Heart left ventricle (tissue), 16 donors: ENCODE data around the gene PIP4K2C. TPM values are rescaled to one million over a fixed set of nuclear protein-coding genes. Genes with fewer than 3 reads are reported as not detected.

ENCODE experiments used
- ATAC-seq, 4 donors: fragments of 200-7000 bp; cut with Tn5 transposase; one replicate each; pipeline ENCODE4 v1.9.1; 2020 to 2022; ENCODE audit warnings: moderate library complexity in 4 of 4, mild to moderate bottlenecking in 3 of 4, moderate number of reproducible peaks in 1 of 4
- DNase-seq, 5 donors: peaks; one replicate each; pipeline ENCODE4 v3.0.0-alpha.2; 2020
- H3K27ac ChIP-seq, 12 donors: fragments of 200-600 bp; sonication (generic) in 4 of 12; one replicate each; pipeline versions ENCODE4 v1.5.0 to v1.8.0; 2016 to 2022; ENCODE audit warnings: mild to moderate bottlenecking in 2 of 12
- H3K27me3 ChIP-seq, 9 donors: fragments of 200-600 bp; sonication (generic) in 2 of 9; one replicate each; pipeline versions ENCODE4 v1.5.1 to v1.8.0; 2016 to 2022; ENCODE audit warnings: mild to moderate bottlenecking in 3 of 9
- H3K36me3 ChIP-seq, 9 donors: fragments of 200-600 bp; sonication (generic) in 2 of 9; one replicate each; pipeline versions ENCODE4 v1.5.0 to v1.8.0; 2018 to 2022; ENCODE audit warnings: mild to moderate bottlenecking in 2 of 9
- H3K4me1 ChIP-seq, 12 donors: fragments of 200-600 bp; sonication (generic) in 4 of 12; one replicate each; pipeline versions ENCODE4 v1.5.0 to v1.8.0; 2016 to 2022; ENCODE audit warnings: mild to moderate bottlenecking in 3 of 12
- H3K4me3 ChIP-seq, 12 donors: fragments of 200-600 bp; sonication (generic) in 4 of 12; one replicate each; pipeline versions ENCODE4 v1.5.0 to v1.8.0; 2017 to 2022; ENCODE audit warnings: mild to moderate bottlenecking in 9 of 12, moderate library complexity in 4 of 12
- H3K9me3 ChIP-seq, 12 donors: fragments of 200-600 bp; sonication (generic) in 4 of 12; one replicate each; pipeline versions ENCODE4 v1.5.0 to v1.8.0; 2016 to 2022; ENCODE audit warnings: mild to moderate bottlenecking in 1 of 12
- CTCF ChIP-seq, 12 donors: fragments of 200-600 bp; sonication (generic) in 4 of 12; IDR thresholded peaks; one replicate each; pipeline versions ENCODE4 v1.5.0 to v1.8.0; 2018 to 2022; ENCODE audit warnings: antibody characterized with exemption in 12 of 12, mild to moderate bottlenecking in 5 of 12
- POLR2A ChIP-seq, 2 donors: fragments of 450-650 bp; IDR thresholded peaks; one replicate each; pipeline ENCODE4 v1.6.1; 2017; ENCODE audit warnings: antibody characterized with exemption in 2 of 2, mild to moderate bottlenecking in 2 of 2, moderate library complexity in 2 of 2
- WGBS, 4 donors: extraction: QIAGEN DNeasy Blood & Tissue Kit in 2 of 4; methylation state at CpG; one replicate each; pipeline versions ENCODE4 v1.1.5 to v1.1.7; 2013 to 2018; 5-methylcytosine and 5-hydroxymethylcytosine counted together
- intact Hi-C, 10 donors: fragments of 100-400 bp; cut with DNase I; formaldehyde crosslinking; loops; one replicate each; pipeline versions ENCODE4 v1.11.1 to v1.14.2; 2022
- polyA plus RNA-seq, 2 donors: library from polyadenylated mRNA; stranded (reverse); fragments of 200-250 nt; gene quantifications; one replicate each; pipeline ENCODE4 v1.2.3, GENCODE V29; 2013
- total RNA-seq, 9 donors: library from RNA; depleted of rRNA in 2 of 9; stranded (reverse); fragments of >200 nt in 2 of 9; fragmentation: NEBNext Ultra II Directional in 3 of 9; extraction: Animal tissue kit (Norgen Biotek cat#: 25700) in 3 of 9; gene quantifications; one replicate each; pipeline versions ENCODE4 v1.1.0 to v1.2.4, GENCODE V29; 2016 to 2023
- donor health status: ischemic (EF 13 %, LVEDD 7.1; RV severe dilation, severe dysfunction).
- donor health status: healthy with polysubstance abuse.
- donor health status: DM: no; HTN: yes; CAD: no.
- donor health status: DM: no; HTN: no; CAD: no.
- donor health status: ischemic (EF 25% LVEDD 6.9; RV normal size, moderate dysfunction).
- donor health status: ischemic (EF 25% LVEDD 5.7; RV mildly dilated, moderate dysfunction).
- donor health status: healthy.
- donor health status: DM: yes; HTN: yes; CAD: no.
- donor health status: ischemic (EF 35%, LVEDD 5.7; RV mildly dilated, moderate dysfunction).
- donor health status: nonischemic (EF 11% LVEDD 7.7; RV severe dilation, severe dysfunction).
- donor health status: DM: yes; HTN: yes; CAD: no.
- donor health status: PGD.
- donor health status: ischemic (EF 29% LVEDD 5.4; RV normal size, mild dysfunction).
- donor health status: nonischemic (EF 23%, LVEDD 6.1; RV moderate dilation, normal function).

The PIP4K2C gene
- total and polyA plus RNA-seq, 11 donors, result 4.6 to 31.0 (median 17.0) TPM

GRCh38 chr12:57553343-57554202 lies 37.4 kb upstream of the PIP4K2C start:
- WGBS, 4 donors, result 53 to 61% (median 59%) methylated on average over 7 of the region's 7 CpGs
- TF ChIP-seq POLR2A (IDR thresholded peaks at IDR 0.05) (no peak), CTCF (IDR thresholded peaks at IDR 0.05) (no peak)
- H3K27ac ChIP-seq, result no peak overlapping the region
- no peaks in the 10 kb centered on the region for H3K9me3 ChIP-seq
- DNase-seq (no peak), ATAC-seq (no peak)
- H3K36me3 ChIP-seq, result no peaks in the 10 kb centered on the region
- H3K4me3 ChIP-seq, result no peak overlapping the region
- H3K4me1 ChIP-seq, result peaks cover 0 to 10% (median 6%) of the 10 kb centered on the region in 12 donors
- intact Hi-C loops, result no loop called here
- peaks cover 0 to 38% (median 20%) of the 10 kb centered on the region in 9 donors for H3K27me3 ChIP-seq

GRCh38 chr12:57554453-57554852 lies 36.5 kb upstream of the PIP4K2C start:
- 88 to 95% (median 90%) methylated on average over 2 of the region's 2 CpGs for WGBS, 4 donors
- H3K9me3 ChIP-seq, result no peaks in the 10 kb centered on the region
- peaks cover 0 to 9% (median 6%) of the 10 kb centered on the region in 12 donors for H3K4me1 ChIP-seq
- DNase-seq (no peak), ATAC-seq (no peak)
- intact Hi-C loops, result no loop called here
- H3K27me3 ChIP-seq, result peaks cover 0 to 29% (median 13%) of the 10 kb centered on the region in 9 donors
- no peak overlapping the region for H3K27ac ChIP-seq
- H3K4me3 ChIP-seq, result no peak overlapping the region
- TF ChIP-seq POLR2A (IDR thresholded peaks at IDR 0.05) (no peak), CTCF (IDR thresholded peaks at IDR 0.05) (no peak)
- H3K36me3 ChIP-seq, result no peaks in the 10 kb centered on the region

- Histone ChIP-seq H3K36me3 (no peaks in the 10 kb centered on the region), H3K4me3 (no peak overlapping the region), H3K4me1 (peaks cover 0 to 5% (median 3%) of the 10 kb centered on the region in 12 donors), H3K27ac (no peak overlapping the region), H3K9me3 (no peaks in the 10 kb centered on the region), H3K27me3 (peaks cover 0 to 25% (median 9%) of the 10 kb centered on the region in 9 donors)
- WGBS, 4 donors, result 87 to 100% (median 96%) methylated on average over 1 of the region's 1 CpG
- intact Hi-C loops, result no loop called here
- DNase-seq (no peak), ATAC-seq (no peak)
- TF ChIP-seq POLR2A (IDR thresholded peaks at IDR 0.05) (no peak), CTCF (IDR thresholded peaks at IDR 0.05) (no peak)
Observed at GRCh38 chr12:57554897-57555296, 36.1 kb upstream of the PIP4K2C start.

GRCh38 chr12:57558864-57559263 lies 32.1 kb upstream of the PIP4K2C start:
- intact Hi-C loops, result no loop called here
- TF ChIP-seq CTCF (IDR thresholded peaks at IDR 0.05), result no peak
- no peak for TF ChIP-seq POLR2A (IDR thresholded peaks at IDR 0.05)
- H3K36me3 ChIP-seq, result no peaks in the 10 kb centered on the region
- H3K27me3 ChIP-seq, result peaks cover 0 to 13% (median 0%) of the 10 kb centered on the region in 9 donors
- no peaks in the 10 kb centered on the region for H3K9me3 ChIP-seq
- DNase-seq, result no peak
- ATAC-seq, result no peak
- no peaks in the 10 kb centered on the region for H3K4me1 ChIP-seq
- no peak overlapping the region for H3K4me3 ChIP-seq
- 81 to 86% (median 83%) methylated on average over 4 of the region's 4 CpGs for WGBS, 4 donors
- no peak overlapping the region for H3K27ac ChIP-seq
